Activated T-cell treated with anti-CD3 and anti-CD28 coated beads, Interleukin-2, amount 50 U/mL, for 48 hours (primary cell): ENCODE measurements around the gene KDM6B.

Experiments used
- DNase-seq, 2 experiments: peaks; one replicate each; pipeline ENCODE4 v3.0.0-alpha.2; 2020

Gene KDM6B

DNA sequence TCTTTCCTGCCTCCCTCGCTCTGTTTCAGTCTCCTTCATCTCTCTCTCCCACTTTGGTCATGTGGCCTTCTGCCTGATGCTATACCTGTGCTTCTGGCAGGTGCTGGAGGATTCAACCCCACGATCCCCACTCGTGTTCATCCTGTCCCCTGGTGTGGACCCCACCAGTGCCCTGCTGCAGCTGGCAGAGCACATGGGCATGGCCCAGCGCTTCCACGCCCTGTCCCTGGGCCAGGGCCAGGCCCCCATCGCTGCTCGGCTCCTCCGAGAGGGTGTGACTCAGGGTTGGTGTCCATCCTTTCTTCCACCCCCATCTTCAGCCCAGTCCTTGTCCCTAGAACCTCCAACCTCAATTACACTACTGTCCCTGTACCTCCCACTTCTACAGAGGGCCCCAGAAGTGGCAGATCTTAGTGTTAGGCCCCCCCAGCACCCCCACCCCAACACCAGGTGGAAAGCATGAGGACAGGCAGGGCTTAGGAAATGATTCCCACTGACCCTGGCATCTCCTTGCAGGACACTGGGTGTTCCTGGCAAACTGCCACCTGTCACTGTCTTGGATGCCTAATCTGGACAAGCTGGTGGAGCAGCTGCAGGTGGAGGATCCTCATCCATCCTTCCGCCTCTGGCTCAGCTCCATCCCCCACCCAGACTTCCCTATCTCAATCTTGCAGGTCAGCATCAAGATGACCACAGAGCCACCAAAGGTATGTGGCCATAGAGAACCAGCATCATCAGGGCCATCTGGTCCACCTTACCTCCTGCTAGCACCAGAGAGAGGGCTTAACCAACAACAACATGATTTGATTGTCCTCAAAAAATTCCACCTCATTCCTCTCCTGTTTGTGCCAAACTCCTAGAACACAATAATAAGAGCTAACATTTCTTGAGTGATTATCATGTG, 9.7 kb upstream of the KDM6B start:
- DNase-seq: no peak

DNA sequence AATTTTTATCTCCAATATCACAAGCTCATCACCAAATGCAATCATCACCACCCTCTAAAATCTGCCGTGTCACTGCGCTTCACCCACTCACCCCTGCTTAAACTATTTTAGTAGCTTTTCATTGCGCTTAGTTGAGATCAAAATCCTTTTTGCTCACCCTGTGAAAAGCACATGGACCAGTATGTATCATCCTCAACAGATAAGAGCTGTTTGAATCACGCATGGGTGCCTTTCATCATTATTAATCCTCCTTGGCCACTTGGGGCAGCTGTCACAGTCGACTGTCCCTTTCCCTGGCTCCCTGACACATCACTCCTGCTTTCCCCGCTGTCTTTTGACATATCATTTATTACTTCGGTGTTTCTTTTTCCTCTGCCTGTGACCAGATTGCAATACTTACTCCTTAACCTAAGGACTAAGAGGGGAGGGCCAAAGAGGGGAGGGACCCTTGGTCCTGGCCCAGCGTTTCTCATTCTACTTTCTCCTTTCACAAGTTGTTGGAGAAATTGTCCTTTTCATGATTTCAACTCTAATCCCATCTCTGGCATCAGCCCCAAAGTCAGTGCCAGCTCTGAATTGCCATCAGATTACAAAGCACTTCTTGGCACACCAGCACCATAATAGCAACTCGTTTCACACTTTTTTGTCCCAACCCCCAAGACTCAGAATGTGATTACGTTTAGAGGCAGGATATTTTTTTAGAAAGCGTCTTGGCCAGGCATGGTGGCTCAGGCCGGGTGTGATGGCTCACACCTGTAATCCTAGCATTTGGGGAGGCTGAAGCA, 8.6 kb upstream of the KDM6B start:
- no peak for DNase-seq

DNA sequence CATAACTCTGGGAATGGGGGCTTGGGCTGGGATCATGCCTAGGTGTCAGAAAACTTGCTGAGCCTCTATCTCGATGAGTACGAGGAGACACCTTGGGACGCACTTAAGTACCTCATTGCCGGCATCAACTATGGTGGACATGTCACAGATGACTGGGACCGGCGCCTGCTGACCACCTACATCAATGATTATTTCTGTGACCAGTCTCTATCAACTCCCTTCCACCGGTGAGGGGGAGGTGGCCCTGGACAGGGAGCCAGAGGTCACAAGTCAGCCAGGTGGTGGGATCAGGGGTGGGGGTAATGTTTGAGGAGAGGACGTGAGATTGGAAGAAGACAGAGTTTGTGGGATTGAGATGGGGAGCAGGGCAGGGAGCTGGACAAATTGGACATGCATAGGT, 3.4 kb upstream of the KDM6B start:
- no peak for DNase-seq

DNA sequence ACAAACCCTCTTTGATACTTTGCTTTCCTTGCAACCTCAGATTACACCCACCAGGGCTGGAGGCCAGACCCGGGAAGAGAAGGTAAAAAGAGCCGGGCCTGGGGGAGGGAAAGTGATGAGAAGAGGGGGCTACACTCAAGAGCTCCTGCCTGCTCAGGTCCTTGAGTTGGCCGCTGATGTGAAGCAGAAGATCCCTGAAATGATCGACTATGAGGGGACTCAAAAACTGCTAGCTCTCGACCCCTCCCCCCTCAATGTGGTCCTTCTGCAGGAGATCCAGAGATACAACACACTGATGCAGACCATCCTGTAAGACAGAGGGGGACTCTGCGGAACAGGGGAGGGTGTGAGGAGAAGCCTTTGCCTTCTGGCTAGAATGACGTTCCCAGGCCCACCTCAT, 2.8 kb upstream of the KDM6B start:
- no peak for DNase-seq

DNA sequence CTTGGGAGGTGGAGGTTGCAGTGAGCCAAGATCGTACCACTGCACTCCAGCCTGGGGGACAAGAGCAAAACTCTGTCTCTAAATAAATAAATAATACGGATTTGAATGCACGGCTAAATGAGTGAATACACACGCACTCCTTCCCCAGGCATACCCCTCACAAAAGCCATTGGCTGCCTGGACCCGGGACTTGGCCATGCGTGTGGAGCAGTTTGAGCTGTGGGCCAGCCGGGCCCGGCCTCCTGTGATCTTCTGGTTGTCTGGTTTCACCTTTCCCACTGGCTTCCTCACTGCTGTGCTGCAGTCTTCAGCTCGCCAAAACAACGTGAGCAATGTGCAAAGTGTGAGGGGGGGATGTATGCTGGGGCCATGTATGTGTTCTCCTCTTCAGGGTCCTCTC, 1.6 kb upstream of the KDM6B start:
- DNase-seq: no peak

DNA sequence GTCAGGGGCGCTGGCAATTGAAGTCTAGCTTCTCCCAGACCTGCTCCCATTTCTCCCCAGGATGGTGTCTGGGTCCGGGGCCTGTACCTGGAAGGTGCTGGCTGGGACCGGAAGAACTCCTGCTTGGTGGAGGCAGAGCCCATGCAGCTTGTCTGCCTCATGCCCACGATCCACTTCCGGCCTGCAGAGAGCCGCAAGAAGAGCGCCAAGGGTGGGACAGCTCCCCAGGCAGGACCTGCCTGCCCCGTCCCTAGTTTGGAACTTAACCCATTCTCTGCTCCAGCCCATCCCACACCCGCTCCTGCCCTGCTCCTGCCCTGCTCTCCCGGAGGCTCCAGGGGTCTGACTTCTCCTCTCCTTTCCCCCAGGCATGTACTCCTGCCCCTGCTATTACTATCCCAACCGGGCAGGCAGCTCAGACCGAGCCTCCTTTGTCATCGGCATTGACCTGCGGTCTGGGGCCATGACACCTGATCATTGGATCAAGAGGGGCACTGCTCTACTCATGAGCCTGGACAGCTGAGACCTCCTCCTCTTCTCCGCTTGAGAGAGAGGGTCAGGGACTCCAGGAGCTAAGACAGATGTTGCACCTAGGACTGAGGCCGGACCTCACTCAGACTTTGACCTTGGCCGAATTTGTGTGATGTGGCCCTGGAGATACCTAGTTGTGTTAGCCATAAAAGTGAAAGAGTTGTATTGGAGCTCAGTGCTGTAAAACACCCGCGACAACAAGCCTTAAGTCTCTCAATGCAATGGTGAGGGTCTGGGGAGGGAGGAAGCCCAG, 814 bp upstream of the KDM6B start:
- DNase-seq: no peak

DNA sequence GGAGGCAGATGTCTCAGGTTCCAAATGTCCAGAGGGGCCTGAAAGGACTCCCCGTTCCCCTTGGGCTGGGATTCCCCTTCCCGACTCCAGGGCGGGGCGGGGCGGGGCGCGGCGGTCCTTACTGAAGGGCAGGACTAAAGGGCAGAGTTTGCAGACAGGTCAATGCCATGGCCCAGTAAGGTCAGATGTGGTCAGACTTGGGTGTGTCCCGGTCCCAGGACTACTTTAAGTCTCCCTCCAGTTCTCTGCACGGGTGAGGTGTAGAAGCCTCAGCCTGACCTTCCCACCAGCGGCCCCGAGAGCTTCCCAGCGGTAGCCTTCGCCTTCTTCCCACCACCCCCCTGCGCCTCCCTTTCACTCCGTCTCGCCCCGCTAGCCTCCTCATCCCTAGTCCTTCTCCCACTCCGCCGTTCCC, 532 bp downstream of the KDM6B start:
- DNase-seq: peak; percentile 77

DNA sequence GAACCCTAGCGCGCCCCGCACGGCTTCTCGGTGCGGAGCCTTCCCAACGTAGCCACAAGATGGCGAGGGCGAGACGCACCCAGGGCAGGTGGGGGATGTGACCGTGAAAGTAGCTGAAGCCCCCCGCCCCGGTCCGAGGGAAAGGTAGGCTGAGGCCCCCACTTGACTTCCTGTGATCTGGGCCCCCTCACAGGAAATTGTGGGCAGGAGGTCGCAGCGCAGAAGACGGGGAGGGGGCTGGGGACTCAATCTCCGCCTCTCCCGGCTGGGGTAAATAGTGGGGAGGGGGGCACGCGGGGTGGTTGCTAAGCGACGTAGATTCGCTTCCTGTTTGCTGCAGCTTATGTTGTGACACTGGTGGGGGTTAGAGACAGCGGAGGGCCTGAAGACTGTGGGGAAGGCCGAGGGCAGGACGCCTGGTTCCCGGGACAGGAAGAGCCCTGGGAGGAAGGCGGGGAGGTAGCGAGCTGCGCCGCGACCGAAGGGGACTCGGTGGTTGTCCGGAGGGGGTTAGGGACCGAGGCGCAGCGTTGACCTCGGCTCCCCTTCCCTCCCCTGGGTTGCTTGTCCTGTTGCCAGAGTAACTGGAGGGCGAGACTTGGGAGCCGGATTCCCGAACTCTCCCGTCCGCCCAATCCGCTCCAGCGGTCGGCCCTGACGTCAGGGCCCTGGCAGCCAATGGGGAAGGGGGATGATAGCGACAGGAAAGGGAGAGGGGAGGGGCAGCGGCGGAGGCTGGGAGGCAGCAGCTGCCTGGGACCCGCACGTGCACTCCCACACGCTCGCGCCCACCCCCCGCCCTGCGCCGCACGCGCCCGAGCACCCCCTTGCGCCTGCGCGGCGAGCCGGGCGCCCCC, 1.2 kb downstream of the KDM6B start:
- peak; percentile 90 to 93 for DNase-seq

DNA sequence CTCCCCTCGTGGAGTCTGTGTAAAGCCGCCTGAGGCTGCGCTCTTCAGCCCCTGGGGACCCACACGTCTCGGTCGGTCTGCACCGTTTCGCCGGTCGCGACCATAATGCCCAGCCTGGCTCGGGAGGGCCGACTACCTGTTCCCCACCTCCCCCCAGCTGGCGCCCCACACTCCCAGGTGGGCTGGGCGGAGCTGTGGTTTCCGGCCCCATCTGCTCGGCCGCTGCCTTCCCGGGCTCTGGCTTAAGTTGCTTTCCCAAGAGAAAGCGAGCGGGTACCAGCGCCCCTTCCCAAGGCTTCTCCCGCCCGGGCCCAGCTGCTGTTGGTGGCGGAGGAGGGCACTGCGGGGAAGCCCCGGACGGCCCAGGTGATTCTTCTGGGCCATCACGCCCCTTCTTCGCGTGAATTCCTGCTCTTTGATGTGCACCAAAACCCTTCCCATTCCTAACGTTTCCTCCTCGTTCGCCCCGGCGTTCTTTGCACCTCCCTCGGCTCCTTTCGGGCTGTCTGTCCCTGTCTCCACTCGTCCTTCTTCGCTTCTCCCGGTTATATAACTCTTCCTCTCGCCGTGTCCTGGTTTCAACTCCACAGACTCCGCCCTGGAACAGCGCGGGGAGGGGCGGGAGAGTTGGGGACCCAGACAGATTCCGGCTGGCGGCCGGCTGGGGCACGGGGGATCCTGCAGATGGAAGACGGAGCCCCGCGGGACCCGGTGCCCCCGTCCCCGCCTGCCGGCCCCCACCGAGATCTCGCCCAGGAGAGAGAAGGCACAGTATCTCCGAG, 2.0 kb downstream of the KDM6B start:
- DNase-seq: peak; percentile 65 to 70

DNA sequence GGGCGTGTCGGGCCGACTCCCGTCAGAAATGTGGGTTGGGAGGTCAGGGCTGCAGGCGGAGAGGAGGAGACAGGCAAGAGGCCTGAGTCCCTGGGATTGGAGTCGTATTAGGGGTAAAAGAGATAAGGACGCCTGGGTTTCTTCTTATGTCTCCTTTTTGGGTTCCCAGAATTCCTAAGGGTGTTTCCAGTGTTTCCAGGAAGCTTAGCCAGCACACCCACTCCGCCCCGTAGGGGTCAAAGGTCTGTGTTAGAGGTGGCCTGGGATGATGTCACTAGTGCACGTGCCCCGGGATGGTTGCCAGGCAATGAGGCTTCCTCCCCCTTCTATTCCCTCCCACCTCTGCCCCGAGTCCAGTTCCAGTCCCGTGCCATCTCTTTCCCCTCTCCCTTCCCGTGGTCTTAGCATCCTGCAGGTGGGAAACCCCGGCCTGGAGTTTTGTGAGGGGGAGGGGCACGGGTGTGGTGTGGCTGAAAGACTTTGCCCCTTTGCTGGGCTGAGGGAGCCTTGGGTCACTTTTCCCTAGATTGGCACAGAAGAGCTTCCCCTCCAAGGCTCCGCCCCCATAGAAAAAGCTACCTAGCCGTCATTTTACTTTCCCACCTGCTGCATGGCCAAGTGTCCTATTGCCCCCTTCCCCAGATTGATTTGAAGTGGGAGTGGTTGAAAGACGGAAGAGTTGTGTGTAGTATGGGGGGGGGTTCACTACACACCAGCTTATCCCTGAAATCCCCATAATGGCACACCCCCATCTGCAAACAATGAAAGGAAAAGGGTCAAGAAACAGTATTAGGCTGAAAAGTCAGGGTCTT, 2.8 kb downstream of the KDM6B start:
- DNase-seq: peak; percentile 70 to 77

DNA sequence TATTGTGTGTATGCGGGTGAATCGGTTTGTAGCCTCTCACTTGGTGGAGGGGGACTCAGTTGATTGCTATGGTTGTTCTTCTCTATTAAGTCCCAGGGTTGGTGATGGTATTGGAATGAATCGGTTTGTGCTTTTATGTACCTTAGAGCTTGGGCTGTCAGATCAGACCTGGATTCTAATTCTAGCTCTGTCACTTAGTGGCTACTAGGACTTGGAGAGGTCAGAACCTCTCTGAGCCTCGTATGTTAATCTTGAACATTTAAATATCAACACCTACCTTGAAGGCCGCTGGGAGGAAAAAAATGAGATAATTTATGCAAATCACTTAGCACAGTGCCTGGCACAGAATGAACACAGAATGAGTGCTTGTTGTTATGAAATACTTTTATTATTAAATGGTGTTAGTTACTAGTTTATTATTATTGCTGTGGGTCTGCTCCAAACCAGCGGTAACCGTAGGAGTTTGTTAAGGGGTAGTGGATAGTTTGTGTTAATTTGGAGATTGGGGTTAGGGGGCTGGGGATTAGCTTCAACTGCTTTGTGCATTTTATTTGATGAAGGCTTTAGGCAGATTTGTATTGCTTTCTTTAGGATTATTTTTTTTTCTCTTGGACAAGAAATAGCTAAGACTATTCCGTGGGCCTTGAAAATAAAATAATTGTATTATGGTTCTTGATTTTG, 3.5 kb downstream of the KDM6B start:
- no peak for DNase-seq

DNA sequence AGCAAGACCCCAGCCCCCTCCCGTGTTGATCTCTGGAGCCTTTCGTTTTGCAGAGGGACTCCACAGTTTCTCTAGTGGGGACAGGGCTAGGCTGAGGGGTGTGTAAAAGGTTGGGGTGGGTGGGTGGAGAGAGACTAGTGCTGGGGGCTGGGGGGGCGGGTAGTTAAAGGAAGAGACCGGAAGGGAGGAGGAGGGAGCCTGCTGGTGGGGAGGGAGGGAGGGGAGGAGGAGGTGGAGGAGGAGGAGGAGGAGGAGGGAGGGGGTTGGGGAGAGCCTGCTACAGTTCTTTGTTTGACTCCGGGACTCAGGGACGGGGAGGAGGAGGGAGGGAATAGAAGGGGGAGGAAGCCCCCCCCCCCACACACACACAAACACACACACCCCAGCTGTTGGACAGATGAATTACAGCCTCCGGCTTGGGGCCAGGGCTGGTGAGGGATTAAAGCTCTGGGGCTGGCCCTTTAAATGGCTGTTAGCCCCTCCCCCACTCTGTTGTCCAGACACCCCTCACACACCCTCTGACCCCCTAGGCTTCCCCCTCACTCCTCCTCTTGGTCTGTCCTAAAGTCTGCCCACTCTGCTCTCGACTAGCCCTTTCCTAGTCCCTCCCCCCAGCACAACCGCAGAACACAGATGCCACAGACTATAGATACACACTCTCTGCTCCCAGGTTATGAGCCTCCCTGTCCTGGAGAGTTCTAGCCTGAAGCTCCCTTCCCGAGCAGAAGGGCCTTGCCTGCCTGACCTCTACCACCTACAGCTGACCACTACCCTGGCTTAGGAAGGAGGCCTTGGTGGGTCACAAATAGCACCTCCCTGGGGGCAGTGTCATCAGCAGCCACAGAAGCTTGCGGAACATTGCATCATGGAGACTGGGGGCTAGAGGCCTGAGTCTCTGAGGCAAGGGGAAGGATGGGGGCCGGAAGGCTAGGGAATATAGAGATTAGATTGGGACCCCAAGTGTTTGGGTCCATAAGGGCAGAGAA, 4.4 kb downstream of the KDM6B start:
- DNase-seq: peak in 1 of 2 experiments; percentile 42

DNA sequence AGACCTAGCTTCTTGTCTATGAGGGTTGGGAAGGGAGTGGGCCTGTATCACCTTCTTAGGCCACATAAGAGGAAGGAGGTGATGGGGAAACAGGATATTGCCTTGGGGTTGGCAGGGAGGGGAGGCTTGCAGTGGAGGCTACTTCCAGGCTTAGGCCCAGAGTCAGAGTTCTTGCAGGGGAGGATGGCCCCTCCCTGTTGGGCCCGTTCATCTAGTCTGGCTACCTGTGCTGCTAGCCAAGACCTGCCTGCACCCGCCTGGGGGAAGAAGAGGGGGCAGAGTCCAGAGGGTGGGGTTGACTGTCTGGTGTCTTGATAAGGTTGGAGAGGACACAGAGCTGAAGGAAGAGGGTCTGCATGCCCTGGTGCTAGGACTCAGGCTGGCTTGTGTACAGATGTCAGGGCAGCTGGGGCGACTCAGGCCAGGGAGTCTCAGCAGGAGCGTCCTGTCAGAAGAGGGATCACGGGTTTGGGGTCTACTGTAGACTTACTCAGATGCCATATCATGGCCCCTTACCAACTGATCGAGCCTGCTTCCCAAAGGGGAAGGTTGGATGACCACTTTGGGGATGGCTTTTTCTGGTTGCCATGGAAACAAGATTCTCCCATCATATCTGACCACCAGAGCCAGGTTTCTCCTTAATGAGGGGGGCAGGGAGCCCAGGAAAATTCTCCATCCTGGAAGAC, 5.3 kb downstream of the KDM6B start:
- DNase-seq: no peak

DNA sequence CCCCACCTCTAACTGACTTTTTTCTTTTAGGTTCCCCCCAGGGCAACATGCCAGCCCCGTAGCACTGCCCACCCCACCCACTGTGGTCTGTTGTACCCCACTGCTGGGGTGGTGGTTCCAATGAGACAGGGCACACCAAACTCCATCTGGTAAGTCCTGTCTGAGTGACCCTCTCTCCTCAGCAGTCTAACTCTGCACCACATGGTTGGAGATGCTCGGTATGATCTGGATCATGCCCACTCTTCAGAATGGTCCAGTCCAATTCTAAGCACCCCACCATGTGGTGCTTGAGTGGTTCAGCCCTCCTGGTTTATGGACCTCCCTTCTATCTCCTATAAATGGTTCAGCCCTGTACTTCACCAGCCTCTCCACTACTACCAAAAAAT, 5.9 kb downstream of the KDM6B start:
- no peak for DNase-seq

DNA sequence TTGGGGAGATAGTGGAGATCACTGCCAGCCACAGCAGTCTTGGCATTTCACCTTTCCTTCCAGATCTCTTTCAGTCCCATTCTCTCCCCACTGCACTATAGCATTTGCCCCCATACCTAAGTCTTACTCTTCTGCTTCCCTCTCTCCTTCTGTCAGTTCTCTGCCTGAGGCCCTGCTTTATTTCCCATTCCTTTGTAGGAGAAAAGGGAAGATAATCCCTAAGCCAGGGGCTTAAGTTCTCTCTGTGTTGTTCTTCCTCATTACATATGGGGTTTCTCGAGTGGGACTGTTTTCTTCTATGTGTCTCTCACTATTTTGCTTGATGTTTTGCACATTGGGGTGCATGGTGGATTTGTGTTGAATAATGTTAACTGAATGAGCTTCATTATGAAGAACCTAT, 6.4 kb downstream of the KDM6B start:
- DNase-seq: no peak

DNA sequence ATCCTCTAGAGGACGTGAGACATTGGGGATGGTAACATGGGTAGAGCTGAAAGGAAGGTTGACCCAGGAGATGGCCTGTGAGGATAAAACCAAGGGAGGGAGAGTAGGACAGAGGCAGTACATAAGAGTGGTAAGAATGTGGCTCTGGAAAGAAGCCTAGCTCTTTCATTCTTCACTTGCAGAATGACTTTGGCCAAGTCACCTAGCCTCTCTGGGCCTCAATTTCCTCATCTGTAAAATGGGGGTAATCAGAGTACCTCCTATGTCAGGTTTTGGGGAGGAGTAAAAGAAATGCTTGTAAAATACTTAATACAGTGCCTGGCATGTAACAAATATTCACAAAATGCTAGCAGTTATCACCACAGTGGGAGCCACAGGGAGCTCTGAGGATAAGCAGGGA, 6.9 kb downstream of the KDM6B start:
- DNase-seq: no peak

DNA sequence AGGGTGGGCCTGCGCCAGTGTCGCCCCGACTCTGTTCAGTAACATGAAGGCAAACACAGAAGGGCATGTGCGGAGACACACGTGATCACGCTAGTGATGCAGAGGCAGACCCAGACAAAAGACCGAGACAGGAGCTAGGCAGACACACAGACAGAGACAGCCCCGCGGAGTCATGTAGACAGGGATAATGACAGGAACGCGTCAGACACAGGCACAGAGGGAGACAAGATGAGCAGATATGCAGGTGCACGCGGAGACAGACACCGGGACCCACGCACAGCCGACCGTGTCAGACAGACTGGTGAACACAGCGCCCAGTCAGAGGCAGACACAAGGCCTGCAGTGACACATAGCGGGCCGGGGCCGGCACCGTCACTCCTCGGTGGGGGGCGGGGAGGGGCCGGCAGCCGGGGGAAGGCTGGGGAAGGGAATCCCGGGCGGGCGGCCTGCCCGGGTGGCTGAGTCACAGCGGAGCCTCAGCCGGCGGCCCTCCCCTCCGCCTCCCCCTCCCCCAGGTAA, 7.4 kb downstream of the KDM6B start:
- DNase-seq: peak; percentile 93 to 94

DNA sequence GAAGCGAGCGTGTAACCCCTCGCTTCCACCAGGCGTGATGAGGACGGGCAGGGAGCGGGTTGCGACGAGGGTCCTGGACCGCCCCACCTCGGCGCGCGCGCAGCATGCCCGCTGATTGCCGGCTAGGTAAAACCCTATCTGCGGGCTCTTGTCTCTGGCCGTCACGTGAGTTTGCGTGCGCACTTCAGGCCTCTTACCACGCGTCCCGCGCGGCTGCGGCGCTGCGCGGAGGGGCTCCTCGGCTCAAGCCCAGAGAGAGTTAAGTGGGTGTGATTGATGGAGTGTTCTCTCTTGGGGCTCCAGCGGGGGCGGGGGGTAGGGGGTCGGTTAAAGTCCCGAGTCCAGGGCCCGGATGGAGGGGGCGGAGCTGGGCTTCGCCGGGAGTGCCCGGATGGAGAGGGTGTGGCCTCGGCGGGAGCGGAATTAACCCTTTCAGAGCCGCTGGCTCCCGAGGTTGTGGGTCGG, 7.9 kb downstream of the KDM6B start:
- peak; percentile 91 for DNase-seq
